C4-2B (cell line): ENCODE data around the gene ADM.

Experiments
- CTCF ChIP-seq: fragments of 450-650 bp; conservative IDR thresholded peaks from 2 replicates; pipeline ENCODE4 v1.5.1; 2017; ENCODE audit warnings: mild to moderate bottlenecking
- ZFX ChIP-seq: fragments of 450-650 bp; IDR thresholded peaks from 2 replicates; pipeline ENCODE4 v1.6.1; 2017

GRCh38 chr11:10291801-10292638 is 12.9 kb upstream of the ADM start:
- no peak for TF ChIP-seq CTCF
- TF ChIP-seq ZFX = no peak
